HG03097 (cell line): ENCODE measurements around the gene C1QA.

Experiments
- ATAC-seq: cut with Tn5 transposase; IDR thresholded peaks from one replicate; pipeline ENCODE4 v1.9.1; 2021; ENCODE audit not compliant: unreplicated experiment, low FRiP score

C1QA gene

GRCh38 chr1:22611530-22611947 lies 24.9 kb upstream of the C1QA start:
- ATAC-seq: no peak

DNA sequence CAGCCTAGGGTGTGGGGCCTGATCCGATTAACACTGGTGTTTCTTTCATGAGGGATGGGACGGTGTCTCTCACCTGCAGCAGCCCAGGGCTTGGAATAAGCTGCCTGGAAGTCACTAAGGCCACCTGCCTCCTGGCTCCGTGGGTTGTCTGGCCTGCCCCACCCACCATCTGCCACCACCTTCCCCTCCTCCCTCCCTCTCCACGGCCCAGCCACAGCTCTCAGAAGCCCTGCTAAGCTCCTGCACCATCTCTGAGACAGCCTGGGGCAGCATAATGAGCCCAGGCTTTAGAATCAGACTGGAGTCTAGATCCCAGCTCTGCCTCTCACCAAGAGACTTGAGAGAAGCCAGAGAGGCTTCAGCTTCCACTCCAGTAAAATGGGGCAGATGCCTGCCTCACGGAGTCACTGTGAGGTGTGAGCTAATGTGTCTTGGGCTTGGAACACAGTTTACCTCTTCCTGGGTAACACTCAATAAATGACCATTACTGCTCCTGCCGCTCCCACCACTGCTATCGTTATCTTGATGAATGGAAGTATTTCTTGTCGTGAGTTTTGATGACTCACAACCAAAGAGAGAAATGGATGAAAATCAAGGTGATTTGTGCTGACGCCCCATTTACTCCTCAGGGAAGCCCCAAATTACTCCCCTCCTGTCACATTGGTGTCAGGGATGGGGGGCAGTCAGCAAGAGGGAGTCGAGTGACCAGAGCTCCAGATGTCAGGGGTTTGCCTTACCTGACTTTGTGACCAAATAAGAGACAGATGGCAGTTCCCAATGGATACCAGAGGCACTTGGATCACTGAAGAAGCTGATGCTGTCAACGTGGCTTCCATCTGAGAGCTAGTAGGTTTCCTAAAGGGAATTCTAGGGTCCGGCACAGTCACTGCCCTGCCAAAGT lies 23.5 kb upstream of the C1QA start:
- ATAC-seq: no peak

- ATAC-seq: no peak
These were observed 22.9 kb upstream of the C1QA start for GRCh38 chr1:22613572-22613918.

GRCh38 chr1:22613951-22614350 lies 22.5 kb upstream of the C1QA start:
- ATAC-seq: no peak

GRCh38 chr1:22615886-22616285 lies 20.5 kb upstream of the C1QA start:
- no peak for ATAC-seq

DNA sequence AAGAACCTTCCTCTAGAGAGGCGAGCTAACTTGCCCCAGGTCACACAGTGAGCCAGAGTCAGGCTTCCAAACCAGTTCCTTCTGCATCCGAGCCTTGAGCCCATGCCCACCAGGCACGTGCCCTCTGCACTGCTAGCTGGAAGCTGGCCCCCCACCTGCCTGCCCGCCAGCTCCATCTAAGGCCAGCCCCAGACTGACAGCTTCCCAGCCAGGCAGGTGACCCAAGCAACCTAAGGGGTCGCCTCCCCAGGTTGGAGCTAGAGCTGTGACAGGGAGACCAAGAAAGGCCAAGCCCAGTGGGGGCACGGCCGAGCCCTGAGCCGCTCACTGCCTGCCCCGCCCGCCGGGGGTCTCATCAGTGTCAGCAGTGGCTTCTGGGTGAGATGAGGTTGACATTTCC lies 19.9 kb upstream of the C1QA start:
- no peak for ATAC-seq

- ATAC-seq: no peak
These were observed 18.4 kb upstream of the C1QA start for GRCh38 chr1:22618056-22618455.

DNA sequence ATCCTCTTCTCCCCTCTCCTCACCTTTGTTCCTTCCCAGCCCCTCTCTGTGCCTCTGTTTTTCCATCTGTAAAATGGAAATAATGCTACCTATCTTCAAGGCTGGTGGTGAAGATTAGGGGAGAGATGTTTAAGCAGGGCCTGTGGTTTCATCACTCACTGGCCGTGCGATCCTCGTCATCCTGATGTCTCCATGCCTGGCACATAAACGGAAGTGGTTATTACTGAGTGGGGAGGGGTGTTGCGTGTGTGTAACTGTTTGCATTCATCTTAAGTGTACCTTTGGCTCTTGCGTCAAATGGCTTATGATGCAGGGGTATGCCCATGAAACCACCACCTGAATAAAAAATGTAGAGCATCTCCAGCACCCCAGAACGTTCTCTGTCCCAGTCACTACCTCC lies 17.2 kb upstream of the C1QA start:
- ATAC-seq: no peak

- no peak for ATAC-seq
These were observed 16.6 kb upstream of the C1QA start for GRCh38 chr1:22619798-22620197.

DNA sequence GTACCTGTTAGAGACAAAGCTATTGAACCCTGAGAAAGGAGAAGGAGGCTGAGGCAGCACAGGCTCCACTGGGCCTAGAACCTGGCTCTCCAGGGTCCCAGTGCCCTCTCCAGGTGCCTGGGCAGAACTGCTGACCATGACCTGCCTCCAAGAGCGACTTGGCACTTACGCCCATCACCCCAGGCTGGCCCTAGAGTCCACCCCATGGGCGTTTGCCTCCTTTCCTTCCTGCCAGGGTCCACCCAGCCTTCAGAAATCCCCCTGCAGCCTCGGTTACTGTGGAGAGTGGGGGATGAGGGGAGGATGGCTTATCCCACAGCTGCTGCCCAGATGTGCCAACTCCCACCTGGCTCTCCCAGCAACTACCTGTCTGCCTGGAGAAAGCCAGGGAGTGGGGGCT lies 14.7 kb upstream of the C1QA start:
- ATAC-seq: no peak

- no peak for ATAC-seq
These were observed 11.0 kb upstream of the C1QA start for GRCh38 chr1:22625262-22625925.

- ATAC-seq: no peak
These were observed 9.9 kb upstream of the C1QA start for GRCh38 chr1:22626237-22627157.

DNA sequence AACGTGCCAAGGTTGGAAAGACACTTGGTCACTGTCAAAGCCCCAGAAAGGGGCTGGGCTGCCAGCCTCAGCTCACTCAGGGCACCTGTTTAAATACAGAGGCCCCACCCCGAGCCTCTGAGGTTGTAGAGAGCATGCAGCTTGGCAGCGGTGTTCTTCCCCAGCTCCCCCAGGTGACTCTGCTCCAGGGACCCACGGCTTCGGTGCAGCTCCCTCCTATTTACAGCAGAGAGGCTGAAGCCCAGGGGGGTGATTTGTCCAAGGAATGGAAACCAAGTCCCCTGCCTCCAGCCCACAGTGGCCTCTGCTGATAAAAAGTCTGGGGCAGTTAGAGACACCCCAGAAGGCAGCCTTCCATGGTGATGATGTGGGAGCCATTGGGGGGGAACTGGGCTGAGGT lies 9.1 kb upstream of the C1QA start:
- no peak for ATAC-seq

DNA sequence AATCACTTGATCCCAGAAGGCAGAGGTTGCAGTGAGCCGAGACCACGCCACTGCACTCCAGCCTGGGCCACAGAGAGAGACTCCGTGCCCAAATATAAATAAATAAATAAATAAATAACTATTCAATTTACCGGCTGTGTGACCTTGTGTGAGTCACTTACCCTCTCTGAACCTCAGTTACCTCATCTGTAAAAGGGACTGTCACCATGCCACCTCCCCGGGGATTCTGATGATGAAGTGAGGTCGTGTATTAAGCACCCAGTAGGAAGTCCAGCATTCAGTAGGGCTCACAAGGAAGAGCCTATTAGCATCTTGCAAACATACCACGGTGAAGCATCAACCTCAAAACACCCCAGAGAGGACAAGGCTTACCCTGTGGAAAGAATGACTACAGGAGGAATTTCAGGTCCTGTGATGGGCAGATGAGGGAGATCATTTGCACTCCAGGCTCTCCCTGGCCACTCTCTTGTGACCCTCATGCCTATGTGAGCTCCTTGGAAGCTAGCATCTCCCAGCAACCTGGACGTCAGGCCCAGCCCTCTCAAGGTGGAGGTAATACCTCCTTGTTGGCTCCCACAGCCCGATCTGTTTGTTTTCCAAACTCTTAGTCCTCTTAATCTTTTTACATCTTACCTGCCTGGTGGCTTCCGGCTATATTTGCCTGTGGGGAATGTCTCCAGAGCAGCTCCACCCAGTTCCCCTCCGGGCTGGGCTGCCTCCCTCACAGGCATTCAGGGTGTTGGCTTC lies 7.6 kb upstream of the C1QA start:
- ATAC-seq: no peak

- ATAC-seq: no peak
These were observed 6.5 kb upstream of the C1QA start for GRCh38 chr1:22629886-22630285.

GRCh38 chr1:22633697-22634463 lies 2.5 kb upstream of the C1QA start:
- ATAC-seq: no peak

- no peak for ATAC-seq
These were observed 992 bp upstream of the C1QA start for GRCh38 chr1:22635436-22635835.

GRCh38 chr1:22636927-22637326 lies 499 bp downstream of the C1QA start:
- no peak for ATAC-seq

DNA sequence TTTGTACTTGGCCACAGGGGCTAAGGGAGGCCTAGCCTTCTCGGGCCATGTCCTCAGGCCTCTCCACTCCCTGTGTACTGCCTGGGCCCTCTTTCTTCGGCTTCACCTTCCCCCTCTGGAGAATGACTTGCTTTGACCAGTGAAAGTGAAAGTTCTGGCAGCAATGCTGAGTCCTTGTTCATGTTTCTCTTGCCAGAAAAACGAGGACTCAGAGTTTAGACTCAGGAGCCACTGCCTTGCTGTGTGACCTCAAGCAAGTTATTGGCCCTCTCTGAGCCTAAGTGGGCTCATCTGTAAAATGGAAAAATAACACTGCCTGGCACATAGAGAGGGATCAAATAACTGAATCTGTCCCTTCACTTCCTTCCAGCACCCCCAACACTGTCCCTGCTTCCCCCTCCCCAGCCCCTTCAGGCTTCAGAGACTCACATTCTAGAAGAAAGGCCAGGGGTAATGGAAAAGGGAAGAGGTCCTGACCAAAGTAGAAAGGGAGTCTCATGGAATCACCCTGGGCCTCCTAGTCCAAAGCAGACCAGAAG lies 1.5 kb downstream of the C1QA start:
- ATAC-seq: no peak
